WTC11 (cell line): Measurements from ENCODE around the gene FAM53B.

Source experiments
- ATF2 ChIP-seq: sonication (generic); formaldehyde crosslinking; IDR thresholded peaks from 2 replicates; pipeline ENCODE4 v1.8.1; 2022; ENCODE audit warnings: low read depth, missing genetic modification reagents, borderline replicate concordance
- CTCF ChIP-seq: fragments of 200-600 bp; IDR thresholded peaks from 2 replicates; pipeline ENCODE4 v1.8.0; 2022; ENCODE audit warnings: antibody characterized with exemption
- ELF4 ChIP-seq: sonication (generic); formaldehyde crosslinking; IDR thresholded peaks from 2 replicates; pipeline ENCODE4 v1.8.1; 2022; ENCODE audit warnings: low read depth, mild to moderate bottlenecking, moderate library complexity, missing genetic modification reagents
- EMX1 ChIP-seq: fragments of 250-450 bp; sonication (Bioruptor Pico); IDR thresholded peaks from 2 replicates; pipeline ENCODE4 v1.8.0; 2021; ENCODE audit warnings: mild to moderate bottlenecking
- FOXP4 ChIP-seq: sonication (generic); formaldehyde crosslinking; IDR thresholded peaks from 2 replicates; pipeline ENCODE4 v1.8.0; 2022; ENCODE audit warnings: mild to moderate bottlenecking, missing genetic modification reagents
- MAX ChIP-seq: sonication (generic); formaldehyde crosslinking; IDR thresholded peaks from 2 replicates; pipeline ENCODE4 v1.8.0; 2022; ENCODE audit warnings: mild to moderate bottlenecking, missing genetic modification reagents
- NFE2L1 ChIP-seq: sonication (generic); formaldehyde crosslinking; IDR thresholded peaks from 2 replicates; pipeline ENCODE4 v1.8.1; 2023; ENCODE audit warnings: missing genetic modification reagents
- TEAD1 ChIP-seq: sonication (generic); formaldehyde crosslinking; IDR thresholded peaks from 2 replicates; pipeline ENCODE4 v1.8.0; 2022; ENCODE audit warnings: mild to moderate bottlenecking, missing genetic modification reagents

GRCh38 chr10:124703372-124703771, 40.8 kb downstream of the FAM53B start:
- TF ChIP-seq NFE2L1 (CRISPR knock-in tag), result no peak
- TF ChIP-seq TEAD1 (CRISPR knock-in tag), result no peak
- TF ChIP-seq ATF2, result no peak
- no peak for TF ChIP-seq FOXP4 (CRISPR knock-in tag)
- TF ChIP-seq MAX (CRISPR knock-in tag), result no peak
- TF ChIP-seq CTCF, result no peak
- TF ChIP-seq EMX1 (CRISPR knock-in tag), result no peak
- TF ChIP-seq ELF4 (CRISPR knock-in tag), result no peak
